GM12873 (cell line): Measurements from ENCODE around the gene CASP6.

Experiments used
- CTCF ChIP-seq: IDR thresholded peaks from 2 replicates; pipeline ENCODE4 v1.5.1; 2012; ENCODE audit warnings: low read depth, mild to moderate bottlenecking, moderate library complexity, low read length, control low read depth; ENCODE audit not compliant: insufficient read depth; ENCODE audit errors: missing control alignments

The CASP6 gene

GRCh38 chr4:109729718-109730618, 26.7 kb upstream of the CASP6 start, which contains the start of gene PLA2G12A:
Gene PLA2G12A, minus strand, starts transcription at chr4:109730070. Its CDS starts 261 bp downstream, at chr4:109729809.
- no peak for TF ChIP-seq CTCF

DNA sequence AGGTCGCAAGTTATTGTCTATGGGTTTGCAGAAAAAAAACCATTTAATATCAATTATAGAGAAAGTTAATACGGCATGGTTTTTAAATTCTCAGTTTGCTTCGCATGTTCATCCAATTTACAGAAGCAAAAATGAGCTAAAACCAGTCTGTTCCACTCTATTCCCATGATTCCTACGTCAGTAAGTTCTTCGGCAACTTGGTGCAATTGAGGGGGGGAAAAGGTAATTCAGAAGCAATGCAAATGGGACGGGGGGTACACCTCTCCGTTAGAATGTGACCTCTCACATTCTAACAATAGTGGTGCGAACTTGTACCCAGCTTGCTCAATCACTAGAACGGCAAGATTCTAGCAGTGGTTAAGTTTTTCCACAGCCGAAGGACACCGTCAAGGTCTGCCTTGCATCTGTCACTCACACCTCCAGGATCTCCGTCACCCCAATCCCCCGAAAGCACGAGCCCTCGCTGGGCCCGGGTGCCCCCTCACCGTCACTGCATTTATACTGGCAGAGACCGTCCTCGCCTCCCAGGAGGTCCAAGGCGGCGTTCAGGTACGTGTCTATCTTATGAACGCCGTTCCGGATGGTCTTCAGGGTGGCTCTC, 26.0 kb upstream of the CASP6 start:
- TF ChIP-seq CTCF, result no peak

DNA sequence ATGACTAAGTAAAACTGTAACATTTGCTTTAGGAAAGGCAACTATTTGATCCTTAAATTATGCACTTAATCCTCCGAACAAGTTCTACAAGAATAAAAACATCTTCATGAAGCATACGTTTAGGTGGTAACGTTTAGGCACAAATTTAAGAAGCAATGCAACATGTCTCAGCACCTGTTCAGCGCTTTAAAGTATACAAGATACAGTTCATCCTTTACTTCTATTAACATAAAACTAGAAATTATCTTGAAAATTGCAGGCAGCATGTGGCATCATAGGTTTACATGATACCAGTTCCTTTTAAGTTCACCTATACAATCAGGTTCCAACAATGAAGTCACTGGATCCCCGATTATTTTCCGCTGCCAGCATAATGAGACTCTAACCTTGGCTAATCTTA, 25.1 kb upstream of the CASP6 start:
- no peak for TF ChIP-seq CTCF

DNA sequence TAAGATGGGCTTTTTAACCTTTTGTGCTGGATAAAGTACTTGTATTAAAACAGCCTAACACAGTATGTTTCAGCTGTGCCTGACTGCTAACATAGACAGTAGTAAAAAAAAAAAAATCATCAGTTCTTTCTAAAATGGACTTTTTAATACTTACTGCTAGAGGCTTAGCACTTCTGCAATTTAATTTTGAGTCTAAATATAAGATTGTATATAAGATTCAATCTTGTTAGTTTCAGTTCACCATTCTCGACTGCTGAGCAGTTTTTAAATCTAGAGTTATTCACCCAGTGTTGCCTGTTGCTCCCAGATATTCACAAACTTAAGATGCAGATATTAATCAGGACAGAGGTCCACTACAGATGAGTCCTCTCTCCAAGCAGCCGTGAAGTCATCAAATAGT, 19.9 kb upstream of the CASP6 start:
- no peak for TF ChIP-seq CTCF

DNA sequence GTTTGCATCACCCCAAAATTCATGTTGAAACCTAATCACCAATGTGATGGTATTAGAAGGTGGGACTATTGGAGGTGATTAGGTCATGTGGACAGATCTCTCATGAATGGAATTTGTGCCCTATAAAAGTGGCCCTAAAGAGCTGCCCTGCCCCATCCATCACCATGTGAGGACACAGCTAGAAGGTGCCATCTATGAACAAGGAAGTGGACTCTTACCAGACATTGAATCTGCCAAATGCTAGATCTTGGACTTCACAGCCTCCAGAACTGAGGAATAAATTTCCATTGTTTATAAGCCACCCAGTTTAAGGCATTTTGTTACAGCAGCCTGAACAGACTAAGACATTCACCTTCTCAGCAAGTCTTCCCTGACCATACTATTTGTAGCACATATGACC, 19.1 kb upstream of the CASP6 start:
- no peak for TF ChIP-seq CTCF

GRCh38 chr4:109721033-109721432, 17.8 kb upstream of the CASP6 start:
- TF ChIP-seq CTCF, result no peak

DNA sequence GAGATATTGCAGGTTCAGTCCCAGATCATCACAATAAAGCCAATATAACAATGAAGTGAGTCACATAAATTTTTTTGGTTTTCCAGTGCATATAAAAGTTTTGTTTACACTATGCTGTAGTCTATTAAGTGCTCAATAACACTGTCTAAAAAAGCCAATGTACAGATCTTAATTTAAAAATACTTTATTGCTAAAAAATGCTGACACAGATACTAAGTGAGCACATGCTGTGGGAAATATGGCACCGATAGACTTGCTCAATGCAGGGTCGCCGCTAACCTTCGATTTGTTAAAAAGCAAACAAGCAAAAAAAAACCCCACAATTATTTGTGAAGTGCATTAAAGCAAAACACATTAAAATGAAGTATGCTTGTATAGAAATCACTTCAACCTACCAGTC, 16.4 kb upstream of the CASP6 start:
- TF ChIP-seq CTCF, result no peak
